Esophagus muscularis mucosa (tissue), 4 donors: ENCODE data around the gene FRMD4A.

ENCODE experiments used
- CTCF ChIP-seq, 3 experiments: fragments of 200-600 bp in 2 of 3; fragments of 450-650 bp in 1 of 3; sonication (generic) in 2 of 3; IDR thresholded peaks; one replicate each; pipeline ENCODE4 v1.5.1; 2017 to 2019; ENCODE audit warnings: antibody characterized with exemption in 3 of 3, mild to moderate bottlenecking in 2 of 3, moderate library complexity in 1 of 3
- EP300 ChIP-seq: sonication (generic); formaldehyde crosslinking; IDR thresholded peaks from one replicate; pipeline ENCODE4 v1.6.1; 2017; ENCODE audit warnings: antibody characterized with exemption
- POLR2A ChIP-seq: fragments of 450-650 bp; IDR thresholded peaks from one replicate; pipeline ENCODE4 v1.6.1; 2017; ENCODE audit warnings: antibody characterized with exemption, moderate library complexity, mild to moderate bottlenecking, low read depth
- POLR2AphosphoS5 ChIP-seq, 2 donors: sonication (generic); formaldehyde crosslinking; IDR thresholded peaks; one replicate each; pipeline ENCODE4 v1.6.1; 2017; ENCODE audit warnings: antibody characterized with exemption in 2 of 2

- TF ChIP-seq EP300: no peak
- TF ChIP-seq CTCF (IDR thresholded peaks at IDR 0.05): no peak
- TF ChIP-seq POLR2AphosphoS5 (IDR thresholded peaks at IDR 0.05): no peak
- TF ChIP-seq POLR2A: no peak
Measured at GRCh38 chr10:13604357-13605040, 726.2 kb downstream of the FRMD4A start.
